Astrocyte of the hippocampus (primary cell): Measurements from ENCODE around the gene TMED5.

Experiments used
- DNase-seq: peaks from one replicate; pipeline ENCODE4 v3.0.0; 2011; ENCODE audit warnings: low read depth, low spot score

TMED5 gene

GRCh38 chr1:93123201-93123783 is 56.9 kb downstream of the TMED5 start:
- DNase-seq = no peak

GRCh38 chr1:93120614-93121013 is 59.6 kb downstream of the TMED5 start:
- no peak for DNase-seq

- no peak for DNase-seq
These were observed 65.8 kb downstream of the TMED5 start for GRCh38 chr1:93114391-93114790.

GRCh38 chr1:93113127-93113526 is 67.1 kb downstream of the TMED5 start:
- no peak for DNase-seq

- no peak for DNase-seq
These were observed 68.7 kb downstream of the TMED5 start for GRCh38 chr1:93111561-93111960.

GRCh38 chr1:93111065-93111464 is 69.1 kb downstream of the TMED5 start:
- no peak for DNase-seq

- DNase-seq = no peak
These were observed 70.6 kb downstream of the TMED5 start for GRCh38 chr1:93109578-93109977.

- DNase-seq = no peak
These were observed 71.9 kb downstream of the TMED5 start for GRCh38 chr1:93108335-93108734.

- DNase-seq = no peak
These were observed 72.8 kb downstream of the TMED5 start for GRCh38 chr1:93107395-93107794.

- peak; percentile 10 for DNase-seq
These were observed 74.0 kb downstream of the TMED5 start for GRCh38 chr1:93106226-93106625.

- DNase-seq = no peak
These were observed 78.1 kb downstream of the TMED5 start for GRCh38 chr1:93102142-93102541.
